Measurements from ENCODE around the gene SF3A2.

DNA sequence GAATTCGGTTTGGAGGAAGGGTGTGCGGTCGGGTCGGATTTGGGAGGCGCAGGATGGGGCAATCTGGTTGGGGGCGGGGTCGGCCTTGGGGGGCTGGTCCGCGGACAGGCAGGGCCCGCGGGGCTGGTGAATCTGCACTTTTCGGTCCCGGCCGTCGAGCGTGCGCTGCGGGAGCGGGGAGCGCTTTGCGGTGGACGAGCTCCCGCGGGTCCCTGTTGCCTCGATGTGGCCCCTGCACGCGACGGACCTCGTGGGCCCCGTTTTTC lies 33.5 kb downstream of the SF3A2 start:
- TF ChIP-seq, protein P1, sequence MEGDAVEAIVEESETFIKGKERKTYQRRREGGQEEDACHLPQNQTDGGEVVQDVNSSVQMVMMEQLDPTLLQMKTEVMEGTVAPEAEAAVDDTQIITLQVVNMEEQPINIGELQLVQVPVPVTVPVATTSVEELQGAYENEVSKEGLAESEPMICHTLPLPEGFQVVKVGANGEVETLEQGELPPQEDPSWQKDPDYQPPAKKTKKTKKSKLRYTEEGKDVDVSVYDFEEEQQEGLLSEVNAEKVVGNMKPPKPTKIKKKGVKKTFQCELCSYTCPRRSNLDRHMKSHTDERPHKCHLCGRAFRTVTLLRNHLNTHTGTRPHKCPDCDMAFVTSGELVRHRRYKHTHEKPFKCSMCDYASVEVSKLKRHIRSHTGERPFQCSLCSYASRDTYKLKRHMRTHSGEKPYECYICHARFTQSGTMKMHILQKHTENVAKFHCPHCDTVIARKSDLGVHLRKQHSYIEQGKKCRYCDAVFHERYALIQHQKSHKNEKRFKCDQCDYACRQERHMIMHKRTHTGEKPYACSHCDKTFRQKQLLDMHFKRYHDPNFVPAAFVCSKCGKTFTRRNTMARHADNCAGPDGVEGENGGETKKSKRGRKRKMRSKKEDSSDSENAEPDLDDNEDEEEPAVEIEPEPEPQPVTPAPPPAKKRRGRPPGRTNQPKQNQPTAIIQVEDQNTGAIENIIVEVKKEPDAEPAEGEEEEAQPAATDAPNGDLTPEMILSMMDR (IDR thresholded peaks at IDR 0.05) = no peak
- TF ChIP-seq ZFX (IDR thresholded peaks at IDR 0.05; ENCODE audit: borderline replicate concordance) = no peak
